HepG2 (cell line): ENCODE measurements around the gene SDC3.

Experiments used
- ELF1 ChIP-seq: sonication (generic); formaldehyde crosslinking; IDR thresholded peaks from 2 replicates; pipeline ENCODE4 v1.4.0; 2020; ENCODE audit warnings: missing genetic modification reagents
- GABPA ChIP-seq, 2 experiments: IDR thresholded peaks; 2 replicates each; pipeline ENCODE4 v1.6.1; 2011 to 2016; ENCODE audit warnings: low read depth in 2 of 2, low read length in 1 of 2, missing biosample characterization in 1 of 2, missing genetic modification characterization in 1 of 2
- GTF2F1 ChIP-seq: fragments of 150-350 bp; IDR thresholded peaks from 2 replicates; pipeline ENCODE4 v1.6.1; 2014; ENCODE audit warnings: low read length
- HOXA7 ChIP-seq: sonication (generic); formaldehyde crosslinking; IDR thresholded peaks from 2 replicates; pipeline ENCODE4 v1.8.1; 2022; ENCODE audit warnings: mild to moderate bottlenecking, missing genetic modification reagents, moderate library complexity
- MTA1 ChIP-seq: sonication (generic); formaldehyde crosslinking; IDR thresholded peaks from 2 replicates; pipeline ENCODE4 v1.4.0; 2020; ENCODE audit warnings: missing genetic modification reagents, mild to moderate bottlenecking, borderline replicate concordance
- POLR2A ChIP-seq, 2 experiments: IDR thresholded peaks; 2 replicates each; pipeline ENCODE4 v1.6.1; 2011; ENCODE audit warnings: low read depth in 2 of 2, low read length in 2 of 2, mild to moderate bottlenecking in 1 of 2, moderate library complexity in 1 of 2; ENCODE audit not compliant: insufficient read depth in 1 of 2
- SMC3 ChIP-seq: IDR thresholded peaks from 2 replicates; pipeline ENCODE4 v1.6.1; 2011; ENCODE audit warnings: low read length, improper control_type of control experiment
- ZBTB21 ChIP-seq: sonication (generic); formaldehyde crosslinking; IDR thresholded peaks from 2 replicates; pipeline ENCODE4 v1.4.0; 2020; ENCODE audit warnings: missing genetic modification reagents
- ZFYVE20 ChIP-seq: sonication (generic); formaldehyde crosslinking; IDR thresholded peaks from 2 replicates; pipeline ENCODE4 v1.8.0; 2023; ENCODE audit warnings: low read depth, mild to moderate bottlenecking, moderate library complexity, missing genetic modification reagents, borderline replicate concordance
- ZNF550 ChIP-seq: sonication (generic); formaldehyde crosslinking; IDR thresholded peaks from 2 replicates; pipeline ENCODE4 v1.4.0; 2020; ENCODE audit warnings: mild to moderate bottlenecking, missing genetic modification reagents, borderline replicate concordance
- TF ChIP-seq, protein P1 (sequence below), 2 experiments: IDR thresholded peaks; 2 replicates each; pipeline ENCODE4 v1.6.1; 2011 to 2012; ENCODE audit warnings: low read length in 2 of 2, borderline replicate concordance in 1 of 2, low read depth in 1 of 2, mild to moderate bottlenecking in 1 of 2, moderate library complexity in 1 of 2
- TF ChIP-seq, protein P2 (sequence below): sonication (generic); formaldehyde crosslinking; IDR thresholded peaks from 2 replicates; pipeline ENCODE4 v1.5.0; 2020; ENCODE audit warnings: mild to moderate bottlenecking, missing genetic modification reagents, moderate library complexity
- TF ChIP-seq, protein P3 (sequence below): sonication (generic); formaldehyde crosslinking; conservative IDR thresholded peaks from 2 replicates; pipeline ENCODE4 v1.4.0; 2020; ENCODE audit warnings: missing genetic modification reagents
- TF ChIP-seq, protein P4 (sequence below): sonication (generic); formaldehyde crosslinking; conservative IDR thresholded peaks from 2 replicates; pipeline ENCODE4 v1.4.0; 2020; ENCODE audit warnings: missing genetic modification reagents

DNA sequence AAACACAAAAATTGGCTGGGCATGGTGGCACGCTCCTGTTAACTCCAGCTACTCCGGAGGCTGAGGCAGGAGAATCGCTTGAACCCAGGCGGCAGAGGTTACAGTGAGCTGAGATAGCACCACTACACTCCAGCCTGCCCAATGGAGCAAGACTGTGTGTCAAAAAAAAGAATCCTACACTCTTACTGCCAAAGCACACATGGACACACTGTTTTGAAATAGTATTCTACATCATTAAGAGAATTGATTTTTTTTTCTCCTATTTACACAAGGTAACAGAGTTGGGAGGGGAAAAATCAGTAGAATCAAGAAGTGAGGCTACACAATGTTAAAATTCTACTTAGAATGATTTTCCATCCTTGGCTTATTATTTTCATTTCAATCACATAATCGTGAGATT is 42.1 kb upstream of the SDC3 start:
- TF ChIP-seq, protein P1, sequence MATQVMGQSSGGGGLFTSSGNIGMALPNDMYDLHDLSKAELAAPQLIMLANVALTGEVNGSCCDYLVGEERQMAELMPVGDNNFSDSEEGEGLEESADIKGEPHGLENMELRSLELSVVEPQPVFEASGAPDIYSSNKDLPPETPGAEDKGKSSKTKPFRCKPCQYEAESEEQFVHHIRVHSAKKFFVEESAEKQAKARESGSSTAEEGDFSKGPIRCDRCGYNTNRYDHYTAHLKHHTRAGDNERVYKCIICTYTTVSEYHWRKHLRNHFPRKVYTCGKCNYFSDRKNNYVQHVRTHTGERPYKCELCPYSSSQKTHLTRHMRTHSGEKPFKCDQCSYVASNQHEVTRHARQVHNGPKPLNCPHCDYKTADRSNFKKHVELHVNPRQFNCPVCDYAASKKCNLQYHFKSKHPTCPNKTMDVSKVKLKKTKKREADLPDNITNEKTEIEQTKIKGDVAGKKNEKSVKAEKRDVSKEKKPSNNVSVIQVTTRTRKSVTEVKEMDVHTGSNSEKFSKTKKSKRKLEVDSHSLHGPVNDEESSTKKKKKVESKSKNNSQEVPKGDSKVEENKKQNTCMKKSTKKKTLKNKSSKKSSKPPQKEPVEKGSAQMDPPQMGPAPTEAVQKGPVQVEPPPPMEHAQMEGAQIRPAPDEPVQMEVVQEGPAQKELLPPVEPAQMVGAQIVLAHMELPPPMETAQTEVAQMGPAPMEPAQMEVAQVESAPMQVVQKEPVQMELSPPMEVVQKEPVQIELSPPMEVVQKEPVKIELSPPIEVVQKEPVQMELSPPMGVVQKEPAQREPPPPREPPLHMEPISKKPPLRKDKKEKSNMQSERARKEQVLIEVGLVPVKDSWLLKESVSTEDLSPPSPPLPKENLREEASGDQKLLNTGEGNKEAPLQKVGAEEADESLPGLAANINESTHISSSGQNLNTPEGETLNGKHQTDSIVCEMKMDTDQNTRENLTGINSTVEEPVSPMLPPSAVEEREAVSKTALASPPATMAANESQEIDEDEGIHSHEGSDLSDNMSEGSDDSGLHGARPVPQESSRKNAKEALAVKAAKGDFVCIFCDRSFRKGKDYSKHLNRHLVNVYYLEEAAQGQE (IDR thresholded peaks at IDR 0.05; ENCODE audit: borderline replicate concordance in 1 of 2, low read depth in 1 of 2, low read length in 2 of 2), result no peak
- TF ChIP-seq, protein P2, sequence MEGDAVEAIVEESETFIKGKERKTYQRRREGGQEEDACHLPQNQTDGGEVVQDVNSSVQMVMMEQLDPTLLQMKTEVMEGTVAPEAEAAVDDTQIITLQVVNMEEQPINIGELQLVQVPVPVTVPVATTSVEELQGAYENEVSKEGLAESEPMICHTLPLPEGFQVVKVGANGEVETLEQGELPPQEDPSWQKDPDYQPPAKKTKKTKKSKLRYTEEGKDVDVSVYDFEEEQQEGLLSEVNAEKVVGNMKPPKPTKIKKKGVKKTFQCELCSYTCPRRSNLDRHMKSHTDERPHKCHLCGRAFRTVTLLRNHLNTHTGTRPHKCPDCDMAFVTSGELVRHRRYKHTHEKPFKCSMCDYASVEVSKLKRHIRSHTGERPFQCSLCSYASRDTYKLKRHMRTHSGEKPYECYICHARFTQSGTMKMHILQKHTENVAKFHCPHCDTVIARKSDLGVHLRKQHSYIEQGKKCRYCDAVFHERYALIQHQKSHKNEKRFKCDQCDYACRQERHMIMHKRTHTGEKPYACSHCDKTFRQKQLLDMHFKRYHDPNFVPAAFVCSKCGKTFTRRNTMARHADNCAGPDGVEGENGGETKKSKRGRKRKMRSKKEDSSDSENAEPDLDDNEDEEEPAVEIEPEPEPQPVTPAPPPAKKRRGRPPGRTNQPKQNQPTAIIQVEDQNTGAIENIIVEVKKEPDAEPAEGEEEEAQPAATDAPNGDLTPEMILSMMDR (CRISPR knock-in tag), result no peak
- TF ChIP-seq MTA1 (CRISPR knock-in tag), result no peak
- no peak for TF ChIP-seq POLR2A (IDR thresholded peaks at IDR 0.05; ENCODE audit: insufficient read depth in 1 of 2, low read depth in 2 of 2, low read length in 2 of 2)
- TF ChIP-seq ELF1 (CRISPR knock-in tag), result no peak
- TF ChIP-seq GABPA (IDR thresholded peaks at IDR 0.05; ENCODE audit: low read depth, low read length), result no peak
- TF ChIP-seq GABPA (CRISPR knock-in tag; IDR thresholded peaks at IDR 0.05; ENCODE audit: low read depth), result no peak
- TF ChIP-seq, protein P3, sequence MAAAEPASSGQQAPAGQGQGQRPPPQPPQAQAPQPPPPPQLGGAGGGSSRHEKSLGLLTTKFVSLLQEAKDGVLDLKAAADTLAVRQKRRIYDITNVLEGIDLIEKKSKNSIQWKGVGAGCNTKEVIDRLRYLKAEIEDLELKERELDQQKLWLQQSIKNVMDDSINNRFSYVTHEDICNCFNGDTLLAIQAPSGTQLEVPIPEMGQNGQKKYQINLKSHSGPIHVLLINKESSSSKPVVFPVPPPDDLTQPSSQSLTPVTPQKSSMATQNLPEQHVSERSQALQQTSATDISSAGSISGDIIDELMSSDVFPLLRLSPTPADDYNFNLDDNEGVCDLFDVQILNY (CRISPR knock-in tag), result no peak
- TF ChIP-seq HOXA7 (CRISPR knock-in tag), result no peak
- no peak for TF ChIP-seq ZBTB21 (CRISPR knock-in tag)
- no peak for TF ChIP-seq ZNF550 (CRISPR knock-in tag)
- no peak for TF ChIP-seq SMC3
- TF ChIP-seq, protein P4, sequence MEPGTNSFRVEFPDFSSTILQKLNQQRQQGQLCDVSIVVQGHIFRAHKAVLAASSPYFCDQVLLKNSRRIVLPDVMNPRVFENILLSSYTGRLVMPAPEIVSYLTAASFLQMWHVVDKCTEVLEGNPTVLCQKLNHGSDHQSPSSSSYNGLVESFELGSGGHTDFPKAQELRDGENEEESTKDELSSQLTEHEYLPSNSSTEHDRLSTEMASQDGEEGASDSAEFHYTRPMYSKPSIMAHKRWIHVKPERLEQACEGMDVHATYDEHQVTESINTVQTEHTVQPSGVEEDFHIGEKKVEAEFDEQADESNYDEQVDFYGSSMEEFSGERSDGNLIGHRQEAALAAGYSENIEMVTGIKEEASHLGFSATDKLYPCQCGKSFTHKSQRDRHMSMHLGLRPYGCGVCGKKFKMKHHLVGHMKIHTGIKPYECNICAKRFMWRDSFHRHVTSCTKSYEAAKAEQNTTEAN, result no peak
- no peak for TF ChIP-seq ZFYVE20 (CRISPR knock-in tag)
- TF ChIP-seq GTF2F1, result no peak
